NB4 (cell line): ENCODE measurements around the gene WIPF3.

Experiments used
- MYC ChIP-seq: IDR thresholded peaks from 2 replicates; pipeline ENCODE4 v1.6.1; 2011; ENCODE audit warnings: low read depth, low read length
- POLR2A ChIP-seq: IDR thresholded peaks from 2 replicates; pipeline ENCODE4 v1.6.1; 2011; ENCODE audit warnings: mild to moderate bottlenecking; ENCODE audit not compliant: insufficient read length; ENCODE audit errors: extremely low read depth
- TF ChIP-seq, protein P1 (sequence below): IDR thresholded peaks from one replicate; pipeline ENCODE4 v1.5.1; 2012; ENCODE audit warnings: low read depth, low read length
- TF ChIP-seq, protein P2 (sequence below): IDR thresholded peaks from 2 replicates; pipeline ENCODE4 v1.6.1; 2011; ENCODE audit warnings: low read depth, low read length

DNA sequence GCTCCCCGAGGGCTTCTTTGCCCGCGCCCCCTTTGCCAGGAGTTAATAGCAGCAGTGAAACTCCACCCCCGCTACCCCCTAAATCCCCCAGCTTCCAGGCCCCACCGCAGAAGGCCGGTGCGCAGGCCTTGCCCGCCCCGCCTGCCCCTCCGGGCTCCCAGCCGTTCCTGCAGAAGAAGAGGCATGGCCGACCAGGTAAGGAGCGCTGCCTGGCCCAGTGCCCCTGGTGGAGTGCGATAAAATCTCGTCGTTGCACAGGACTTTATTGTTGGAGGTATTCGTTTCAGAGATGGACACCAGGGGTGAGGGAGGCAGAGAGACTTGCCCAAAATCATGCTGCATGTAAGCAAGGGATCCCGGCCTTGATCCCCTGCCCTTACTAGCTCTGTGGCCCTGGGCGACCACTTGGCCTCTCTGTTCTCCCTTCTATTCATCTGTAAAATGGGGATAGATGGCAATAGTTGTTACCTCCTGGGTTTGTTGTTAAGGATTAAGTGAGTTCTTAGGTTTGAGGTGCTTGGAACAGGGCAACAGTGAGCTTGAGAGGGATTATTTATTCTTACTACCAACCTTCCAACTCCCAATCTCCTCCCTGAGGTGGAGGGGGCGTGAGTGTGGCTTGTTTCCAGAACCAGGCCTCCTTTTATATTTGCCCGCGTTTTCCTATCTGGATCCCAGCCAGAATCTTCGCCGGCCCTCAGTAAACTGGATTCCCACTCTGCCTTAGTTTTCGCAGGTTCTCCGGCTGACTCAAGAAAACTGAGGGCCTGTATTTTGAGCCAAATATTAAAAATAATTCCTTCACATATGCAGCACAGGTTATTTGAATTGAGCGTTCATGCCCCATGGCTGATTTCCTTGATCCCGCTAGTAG is 78.3 kb downstream of the WIPF3 start:
- TF ChIP-seq, protein P1, sequence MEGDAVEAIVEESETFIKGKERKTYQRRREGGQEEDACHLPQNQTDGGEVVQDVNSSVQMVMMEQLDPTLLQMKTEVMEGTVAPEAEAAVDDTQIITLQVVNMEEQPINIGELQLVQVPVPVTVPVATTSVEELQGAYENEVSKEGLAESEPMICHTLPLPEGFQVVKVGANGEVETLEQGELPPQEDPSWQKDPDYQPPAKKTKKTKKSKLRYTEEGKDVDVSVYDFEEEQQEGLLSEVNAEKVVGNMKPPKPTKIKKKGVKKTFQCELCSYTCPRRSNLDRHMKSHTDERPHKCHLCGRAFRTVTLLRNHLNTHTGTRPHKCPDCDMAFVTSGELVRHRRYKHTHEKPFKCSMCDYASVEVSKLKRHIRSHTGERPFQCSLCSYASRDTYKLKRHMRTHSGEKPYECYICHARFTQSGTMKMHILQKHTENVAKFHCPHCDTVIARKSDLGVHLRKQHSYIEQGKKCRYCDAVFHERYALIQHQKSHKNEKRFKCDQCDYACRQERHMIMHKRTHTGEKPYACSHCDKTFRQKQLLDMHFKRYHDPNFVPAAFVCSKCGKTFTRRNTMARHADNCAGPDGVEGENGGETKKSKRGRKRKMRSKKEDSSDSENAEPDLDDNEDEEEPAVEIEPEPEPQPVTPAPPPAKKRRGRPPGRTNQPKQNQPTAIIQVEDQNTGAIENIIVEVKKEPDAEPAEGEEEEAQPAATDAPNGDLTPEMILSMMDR = no peak
- TF ChIP-seq POLR2A = no peak
- TF ChIP-seq MYC = no peak
- TF ChIP-seq, protein P2, sequence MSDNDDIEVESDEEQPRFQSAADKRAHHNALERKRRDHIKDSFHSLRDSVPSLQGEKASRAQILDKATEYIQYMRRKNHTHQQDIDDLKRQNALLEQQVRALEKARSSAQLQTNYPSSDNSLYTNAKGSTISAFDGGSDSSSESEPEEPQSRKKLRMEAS = no peak
